22Rv1 (cell line): ENCODE measurements around the gene CFAP74.

Experiments used
- CTCF ChIP-seq: fragments of 450-650 bp; IDR thresholded peaks from 2 replicates; pipeline ENCODE4 v1.5.1; 2017; ENCODE audit warnings: mild to moderate bottlenecking
- ZFX ChIP-seq: fragments of 450-650 bp; IDR thresholded peaks from 2 replicates; pipeline ENCODE4 v1.6.1; 2017; ENCODE audit warnings: antibody characterized with exemption, borderline replicate concordance

GRCh38 chr1:1939296-1940122 lies 64.1 kb downstream of the CFAP74 start:
- TF ChIP-seq CTCF (no peak), ZFX (no peak)
